RPMI7951 (cell line): ENCODE data around the gene MPZL2. TPM values are rescaled to one million over a fixed set of nuclear protein-coding genes. Genes with fewer than 3 reads are reported as not detected.
"Not testable (repeated sequence)": the region's sequence is repeated elsewhere in the genome, so short reads cannot be mapped to it uniquely, and the experiment has no call there.

ENCODE experiments used
- DNase-seq: peaks from one replicate; pipeline ENCODE4 v3.0.0-alpha.2; 2012; ENCODE audit warnings: low read depth
- total RNA-seq: library from RNA; depleted of rRNA; stranded (reverse); fragments of >200 nt; shearing (Covaris generic); gene quantifications from 2 replicates; pipeline ENCODE4 v1.2.3, GENCODE V29; 2014; rRNA removed

Gene MPZL2
- total RNA-seq, result 0.72 TPM in 1 of 2 replicates, not detected in the other

DNA sequence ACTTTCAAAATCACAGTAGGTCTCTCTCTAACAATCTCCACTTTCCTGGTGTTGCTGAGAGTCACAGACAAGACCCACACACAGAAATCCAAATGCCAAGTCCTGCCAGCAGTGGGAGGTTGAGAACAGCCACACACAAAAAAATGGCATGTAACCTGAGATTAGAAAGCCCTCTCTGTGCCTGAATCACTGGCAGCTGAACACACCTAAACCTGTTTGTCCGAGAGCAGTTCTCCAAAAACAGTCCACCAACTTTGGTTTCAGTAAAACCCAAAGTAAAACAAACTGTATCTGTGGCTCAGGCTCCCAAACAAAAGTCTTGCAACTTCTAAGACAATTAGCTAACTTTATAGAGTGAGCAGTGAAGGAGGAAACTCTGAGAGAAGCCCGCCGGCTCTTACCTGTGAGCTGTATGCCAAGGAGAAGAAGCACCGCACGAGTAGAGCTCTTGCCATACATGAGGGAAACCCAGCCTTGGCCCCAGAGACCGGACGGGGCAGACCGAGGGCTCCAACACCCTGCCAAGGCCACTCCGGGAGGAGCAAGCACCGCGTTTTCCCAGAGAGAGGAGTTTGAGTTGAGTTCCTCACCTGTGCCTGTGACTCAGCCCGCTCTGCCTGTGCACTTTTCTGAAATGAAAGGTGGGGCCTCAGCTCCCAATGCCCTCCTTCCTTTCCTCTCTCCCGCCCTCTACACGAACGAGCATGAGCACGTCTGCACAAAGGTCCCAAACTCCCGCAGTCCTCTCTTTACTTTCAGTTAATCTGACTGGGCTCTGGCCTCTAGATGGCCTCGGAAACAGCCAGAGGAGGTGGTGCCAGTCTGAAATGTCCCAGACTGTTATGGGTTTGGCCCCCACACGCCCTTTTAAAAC, at the start of gene MPZL2:
Gene MPZL2 (minus strand): TSS at position 603 of the 874 bp plus-strand sequence. CDS start 144 bp downstream, at position 459.
- DNase-seq, result peak; percentile 25

DNA sequence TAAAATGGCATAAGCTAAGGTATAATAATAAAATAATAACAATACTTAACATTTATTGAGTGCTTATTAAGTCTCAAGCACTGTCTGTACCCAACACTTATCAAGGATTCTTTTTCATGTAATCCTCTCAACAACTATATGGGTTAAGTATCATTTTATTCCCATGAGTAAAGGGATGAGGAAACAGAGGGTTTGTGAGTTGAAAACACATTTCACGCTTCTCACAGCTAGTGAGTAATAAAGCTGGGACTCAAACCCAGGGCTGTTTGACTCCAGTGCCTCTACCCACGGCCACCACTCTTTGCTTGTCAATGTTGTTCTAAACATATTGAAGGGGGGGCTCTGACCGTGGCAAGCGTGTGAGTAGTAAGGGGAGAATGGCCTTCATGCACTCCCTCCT, 49.1 kb upstream of the MPZL2 start:
- DNase-seq, result no peak

DNA sequence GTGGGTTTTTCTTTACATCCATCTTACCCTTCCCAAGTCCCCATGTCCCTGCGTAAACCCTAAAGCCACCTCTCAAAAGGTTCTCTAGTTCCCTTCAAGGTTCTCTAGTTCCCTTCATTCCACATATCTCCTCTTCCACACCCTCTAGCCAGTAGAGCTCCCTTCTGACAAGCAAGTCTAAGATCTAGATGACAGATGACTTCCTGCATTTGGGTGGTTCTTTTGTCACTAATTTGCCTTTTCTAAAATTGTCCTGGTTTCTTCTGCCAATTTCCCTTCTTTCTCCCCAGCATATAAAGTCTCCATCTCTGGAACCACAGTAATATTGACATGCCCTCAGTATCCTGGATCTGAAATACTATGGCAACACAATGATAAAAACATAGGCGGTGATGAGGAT, 48.2 kb upstream of the MPZL2 start:
- no peak for DNase-seq

DNA sequence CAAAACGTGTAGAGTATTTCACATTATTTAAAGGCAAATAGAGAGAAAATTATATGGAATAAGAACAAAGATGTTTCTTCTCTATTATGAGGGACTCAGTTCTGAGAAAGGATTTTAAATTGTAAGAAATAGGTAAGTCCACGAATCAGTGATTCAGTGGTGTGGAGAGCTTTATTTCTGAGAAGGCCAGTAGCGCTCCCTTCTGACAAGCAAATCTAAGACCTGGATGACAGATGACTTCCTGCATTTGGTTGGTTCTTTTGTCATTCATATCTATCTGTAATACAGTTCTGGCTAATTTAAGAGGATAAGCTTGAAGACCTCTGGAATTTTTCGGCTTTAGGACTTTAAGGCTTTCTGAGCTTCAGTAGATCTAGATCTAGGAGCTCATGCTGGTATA, 47.4 kb upstream of the MPZL2 start:
- DNase-seq, result no peak

DNA sequence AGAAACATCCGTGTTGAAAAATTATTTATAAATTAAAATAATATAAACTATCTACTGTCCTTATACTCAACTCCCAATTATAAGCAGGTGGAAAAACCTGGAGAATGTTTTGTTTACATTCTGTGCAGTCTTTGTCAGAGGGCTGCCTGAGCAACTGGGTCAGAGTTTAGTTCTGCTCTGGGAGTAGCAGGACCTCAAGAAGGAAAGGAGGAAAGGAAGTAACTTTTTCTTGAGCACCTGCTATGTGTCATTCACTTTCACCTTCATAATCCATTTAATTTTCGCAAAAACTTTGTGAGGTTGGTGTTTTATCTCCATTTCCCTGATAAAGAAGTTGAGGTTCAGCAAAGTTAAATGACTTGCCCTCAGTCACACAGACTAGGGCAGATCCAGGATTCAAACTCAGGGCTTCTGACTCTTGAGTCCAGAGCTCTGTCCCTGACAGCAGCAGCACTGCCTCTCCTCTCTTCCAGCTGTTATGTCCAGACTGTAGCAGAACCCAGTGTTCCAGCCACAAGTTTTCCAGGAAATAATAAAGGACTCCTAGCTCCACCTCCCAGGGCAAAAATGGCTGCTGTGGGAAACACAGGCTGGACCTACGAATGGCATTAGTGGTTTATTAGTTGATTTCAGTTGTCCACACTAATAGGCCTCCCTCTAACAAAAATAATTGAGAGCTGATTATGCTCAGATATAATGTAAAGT, 46.8 kb upstream of the MPZL2 start:
- no peak for DNase-seq

DNA sequence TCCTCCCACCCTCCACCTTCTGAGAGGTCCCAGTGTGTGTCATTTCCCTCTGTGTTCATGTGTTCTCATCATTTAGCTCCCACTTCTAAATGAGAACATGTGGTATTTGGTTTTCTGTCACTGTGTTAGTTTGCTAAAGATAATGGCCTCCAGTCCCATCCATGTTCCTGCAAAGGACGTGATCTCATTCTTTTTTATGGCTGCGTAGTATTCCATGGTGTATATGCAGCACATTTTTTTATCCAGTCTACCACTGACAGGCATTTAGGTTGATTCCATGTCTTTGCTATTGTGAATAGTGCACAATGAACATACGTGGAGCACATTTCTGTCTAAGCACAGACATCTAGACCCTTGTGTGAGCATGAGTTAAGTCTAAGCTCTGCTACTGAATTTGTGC, 46.2 kb upstream of the MPZL2 start:
- DNase-seq, result no peak

DNA sequence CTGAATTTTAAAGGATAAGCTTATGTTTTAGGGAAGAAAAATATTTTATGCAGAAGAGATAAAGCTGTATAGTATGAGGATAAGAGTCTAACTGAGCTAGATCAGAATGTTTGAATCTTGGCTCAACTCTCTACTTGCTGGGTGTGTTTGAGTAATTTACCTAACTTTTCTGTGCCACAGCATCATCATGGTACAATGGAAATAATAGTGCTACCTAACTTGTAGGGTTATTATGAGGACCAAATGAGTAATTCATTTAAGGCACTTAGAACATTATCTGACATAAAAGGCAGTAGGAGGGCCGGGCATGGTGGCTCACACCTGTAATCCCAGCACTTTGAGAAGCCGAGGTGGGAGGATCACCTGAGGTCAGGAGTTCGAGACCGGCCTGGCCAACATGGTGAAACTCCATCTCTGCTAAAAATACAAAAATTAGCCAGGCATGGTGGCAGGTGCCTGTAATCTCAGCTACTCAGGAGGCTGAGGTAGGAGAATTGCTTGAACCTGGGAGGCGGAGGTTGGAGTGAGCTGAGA, 45.0 kb upstream of the MPZL2 start:
- DNase-seq, result not testable (repeated sequence)

DNA sequence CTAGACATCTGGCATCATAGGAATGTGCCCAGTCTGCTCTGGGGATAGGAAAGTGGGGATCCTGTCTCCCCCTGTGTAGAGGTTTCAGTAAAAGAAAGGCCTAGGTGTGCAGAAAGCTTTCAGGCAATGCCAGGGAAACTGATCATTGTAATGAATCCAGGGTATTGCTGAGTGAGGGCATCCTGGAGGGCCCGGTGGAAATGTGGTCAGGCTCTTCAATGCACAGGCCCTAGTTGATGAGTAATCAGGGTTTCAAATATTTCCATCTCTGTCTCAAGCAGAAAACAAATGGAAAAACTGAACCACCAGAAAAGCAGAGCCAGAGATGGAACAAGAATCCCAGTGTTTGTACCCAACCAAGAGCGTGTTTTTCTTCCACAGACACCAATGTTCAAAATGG, 42.5 kb upstream of the MPZL2 start:
- DNase-seq, result peak; percentile 47

DNA sequence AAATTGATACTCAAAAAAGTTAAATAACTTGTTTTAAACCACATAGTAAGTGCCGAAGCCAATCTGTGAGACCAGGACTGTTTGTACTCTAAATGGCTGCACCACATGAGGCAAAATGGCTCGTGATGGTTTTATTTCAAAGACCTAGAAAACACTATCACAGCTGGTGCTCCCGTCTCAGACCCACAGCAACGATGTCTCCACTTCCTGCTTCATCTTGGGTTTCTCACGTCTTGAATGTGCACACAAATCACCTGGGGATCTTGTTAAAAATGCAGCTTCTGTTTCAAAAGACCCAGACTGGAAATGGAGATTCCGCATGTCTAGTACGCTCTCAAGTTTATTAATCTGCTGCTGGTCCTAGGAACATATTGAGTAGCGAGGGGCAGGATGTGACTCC, 41.6 kb upstream of the MPZL2 start:
- no peak for DNase-seq

DNA sequence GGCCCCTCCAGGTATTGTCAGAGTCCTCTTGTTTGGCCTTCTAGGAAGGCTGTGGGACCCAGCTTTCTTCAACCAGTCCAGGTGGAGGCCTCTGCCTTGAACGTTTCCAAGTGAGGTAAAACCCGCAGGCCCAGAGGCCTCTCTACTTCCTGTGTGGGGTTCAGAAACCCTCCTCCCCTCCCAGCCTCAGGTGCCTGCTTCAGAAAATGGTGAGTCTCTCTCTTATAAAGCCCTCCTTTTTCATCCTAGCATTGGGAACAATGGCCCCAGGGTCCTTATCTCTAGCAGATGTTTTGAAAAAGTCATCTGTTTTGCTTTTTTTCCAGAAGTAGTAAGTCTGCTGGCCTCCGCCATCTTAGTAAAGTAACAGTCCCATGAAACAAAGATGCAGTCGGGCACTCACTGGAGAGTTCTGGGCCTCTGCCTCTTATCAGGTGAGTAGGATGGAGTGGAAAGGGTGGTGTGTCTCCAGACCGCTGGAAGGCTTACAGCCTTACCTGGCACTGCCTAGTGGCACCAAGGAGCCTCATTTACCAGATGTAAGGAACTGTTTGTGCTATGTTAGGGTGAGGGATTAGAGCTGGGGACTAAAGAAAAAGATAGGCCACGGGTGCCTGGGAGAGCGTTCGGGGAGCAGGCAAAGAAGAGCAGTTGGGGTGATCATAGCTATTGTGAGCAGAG, 40.6 kb upstream of the MPZL2 start, which contains the start of gene CD3E:
Gene CD3E (plus strand): TSS at position 163 of the 681 bp plus-strand sequence. CDS start 223 bp downstream, at position 386.
- no peak for DNase-seq

DNA sequence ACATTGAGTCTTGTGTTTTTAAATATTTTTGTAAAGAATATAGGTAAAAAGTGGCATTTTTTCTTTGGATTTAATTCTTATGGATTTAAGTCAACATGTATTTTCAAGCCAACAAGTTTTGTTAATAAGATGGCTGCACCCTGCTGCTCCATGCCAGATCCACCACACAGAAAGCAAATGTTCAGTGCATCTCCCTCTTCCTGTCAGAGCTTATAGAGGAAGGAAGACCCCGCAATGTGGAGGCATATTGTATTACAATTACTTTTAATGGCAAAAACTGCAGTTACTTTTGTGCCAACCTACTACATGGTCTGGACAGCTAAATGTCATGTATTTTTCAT, 40.1 kb upstream of the MPZL2 start:
- DNase-seq, result no peak

DNA sequence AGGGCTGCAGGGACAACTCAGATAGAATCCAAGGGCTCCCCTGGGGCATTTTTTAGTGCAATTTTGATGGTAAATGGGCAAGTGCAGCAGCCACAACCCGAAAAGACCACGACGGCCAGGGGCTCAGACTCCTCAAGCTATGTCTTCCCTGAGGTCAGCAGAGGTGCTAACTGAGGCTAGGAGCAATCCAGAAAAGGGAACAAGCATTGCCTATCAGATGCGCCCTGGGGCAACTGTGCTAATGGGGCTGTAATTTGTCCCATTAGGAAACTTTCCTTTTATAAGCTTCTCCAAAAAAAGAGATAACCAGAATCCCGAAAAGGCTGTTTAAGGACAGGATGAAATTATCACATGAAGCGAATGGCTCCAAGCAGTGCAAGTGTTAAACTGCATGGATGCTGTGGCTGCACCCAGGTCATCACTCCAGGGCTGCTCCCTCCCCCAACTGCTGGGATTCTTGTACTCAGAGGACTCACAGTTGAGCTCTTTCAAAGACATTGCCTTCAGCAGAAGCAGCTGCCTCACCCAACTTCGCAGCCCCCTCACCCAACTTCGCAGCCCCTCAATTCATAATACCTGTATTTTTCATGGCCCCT, 37.6 kb upstream of the MPZL2 start:
- no peak for DNase-seq

DNA sequence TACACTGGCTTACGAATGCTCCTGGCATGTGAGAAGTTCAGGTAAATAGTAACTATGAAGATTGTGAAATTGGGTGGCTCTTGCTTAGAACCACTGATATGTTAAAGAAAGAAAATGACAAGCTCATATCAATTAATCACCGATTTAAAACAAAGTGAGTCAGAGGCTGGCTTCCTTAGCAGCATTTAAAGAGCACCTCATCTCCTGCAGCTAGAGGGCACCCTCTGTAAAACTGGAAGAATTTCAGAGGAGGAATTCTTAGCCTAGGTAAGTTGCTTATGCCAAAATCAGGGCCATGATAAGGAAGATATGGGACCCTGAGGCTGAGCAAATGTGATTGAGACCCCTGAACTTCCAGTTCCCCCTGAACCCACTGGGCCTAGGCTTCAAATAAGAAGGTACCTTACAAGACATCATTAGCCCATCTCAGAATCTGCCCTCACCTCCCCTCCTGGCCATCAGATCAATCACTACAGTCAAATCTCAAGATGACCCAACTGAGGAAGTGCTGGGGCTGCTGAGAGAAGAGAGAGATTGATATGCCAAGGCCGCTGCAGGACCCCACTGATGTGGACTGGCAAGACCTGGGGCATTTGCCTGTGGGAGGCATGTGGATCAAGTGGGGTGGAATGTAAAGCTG, 31.8 kb upstream of the MPZL2 start:
- DNase-seq, result peak; percentile 45

DNA sequence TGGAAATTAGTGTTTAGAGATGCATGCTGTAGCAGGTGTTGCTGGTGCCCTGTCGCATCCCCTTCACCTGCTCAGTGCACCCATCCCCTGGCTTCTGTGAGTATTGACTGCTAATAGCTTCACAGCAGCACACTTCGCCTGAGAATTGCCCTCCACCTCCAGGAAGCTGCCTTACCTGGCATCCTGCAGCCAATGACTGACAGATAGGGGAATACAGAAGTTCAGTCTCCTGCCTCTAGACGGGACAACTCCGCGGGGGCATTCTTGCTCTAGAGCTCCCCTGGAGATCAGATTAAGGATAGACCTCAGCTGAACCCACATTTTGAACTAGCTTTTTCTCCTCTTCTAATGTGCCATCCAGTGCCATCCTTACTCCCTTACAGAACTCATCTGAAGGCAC, 31.1 kb upstream of the MPZL2 start:
- DNase-seq, result no peak

DNA sequence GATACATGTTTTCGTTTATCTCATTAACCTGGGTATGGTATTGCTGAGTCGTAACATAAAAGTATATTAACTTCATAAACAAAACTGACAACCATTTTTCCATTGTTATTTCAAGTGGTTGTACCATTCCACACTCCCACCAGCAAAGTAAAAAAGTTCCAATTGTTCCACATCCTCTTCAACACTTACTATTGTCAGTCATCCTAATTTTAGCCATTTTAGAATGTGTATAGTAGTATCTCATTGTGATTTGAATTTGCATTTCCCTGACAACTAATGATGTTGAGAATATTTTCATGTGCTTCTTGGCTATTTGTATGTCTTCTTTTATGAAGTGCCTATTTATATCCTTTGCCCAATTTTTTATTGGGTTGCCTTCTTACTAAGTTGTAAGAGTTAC, 30.0 kb upstream of the MPZL2 start:
- DNase-seq, result no peak

DNA sequence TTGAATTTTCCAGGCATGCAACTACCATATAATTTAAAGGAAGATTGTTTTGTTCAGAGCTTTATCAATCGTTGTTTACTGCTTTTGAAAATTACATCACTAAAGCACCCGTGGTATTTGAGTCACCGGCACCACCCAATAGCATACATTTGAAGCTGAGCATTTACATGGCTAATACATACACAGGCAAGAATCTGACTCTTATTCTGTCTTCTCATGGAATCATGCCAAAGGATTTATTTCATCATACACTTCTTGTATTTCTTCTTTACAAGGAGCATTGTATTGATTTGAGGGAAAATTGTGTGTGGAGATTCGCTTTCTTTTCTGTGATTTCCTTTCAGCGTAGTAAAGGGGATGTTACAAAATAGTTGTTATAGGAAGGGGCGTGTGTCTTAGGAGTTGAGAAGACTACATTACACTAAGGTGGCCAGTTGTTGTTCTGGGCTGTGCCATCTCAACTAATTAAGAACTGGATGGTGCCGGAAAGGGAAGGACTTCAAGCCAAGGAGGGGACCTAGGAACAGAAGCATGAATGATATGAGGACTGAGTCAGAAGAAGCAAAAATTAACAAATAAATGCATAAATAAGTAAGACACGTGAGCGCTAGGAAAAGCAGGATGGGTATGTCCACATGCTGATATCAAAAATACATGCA, 27.5 kb upstream of the MPZL2 start:
- DNase-seq, result no peak

DNA sequence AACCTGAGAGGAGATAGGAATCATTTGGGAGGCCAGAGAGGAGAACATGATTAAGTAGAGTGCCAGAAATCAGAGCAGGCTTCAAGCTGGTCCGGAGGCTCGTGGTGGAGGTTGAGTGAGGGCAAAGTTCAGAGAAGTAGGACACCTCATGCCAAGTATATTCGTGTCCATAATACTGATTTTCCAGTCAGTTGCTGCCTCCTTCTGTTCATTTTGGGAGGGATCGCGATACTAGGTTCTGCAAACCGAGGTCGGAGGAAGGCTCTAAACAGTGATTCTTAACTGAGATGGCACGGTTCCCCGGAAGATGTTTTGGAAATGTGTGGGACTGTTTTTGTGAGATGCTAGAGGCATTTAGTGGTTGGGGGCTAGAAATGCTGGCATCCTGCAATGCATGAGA, 26.8 kb upstream of the MPZL2 start:
- peak; percentile 24 for DNase-seq

DNA sequence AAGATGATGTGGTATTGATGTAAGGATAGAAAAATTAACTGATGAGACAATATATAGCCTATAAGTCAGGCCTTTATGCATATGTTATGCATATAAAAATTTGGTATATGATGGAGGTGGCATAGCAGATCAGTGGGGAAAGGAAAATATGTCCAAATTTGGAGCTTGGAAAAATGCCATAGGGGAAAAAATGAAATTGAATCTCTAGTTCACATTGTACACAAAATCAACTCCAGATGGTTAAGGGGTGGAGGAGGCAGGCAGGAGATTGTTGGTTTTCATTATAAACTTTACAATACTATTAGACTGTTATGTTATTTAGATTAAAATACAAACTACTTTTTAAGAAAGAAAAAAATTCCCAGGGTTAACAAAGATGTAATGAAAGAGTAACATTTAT, 25.3 kb upstream of the MPZL2 start:
- no peak for DNase-seq

DNA sequence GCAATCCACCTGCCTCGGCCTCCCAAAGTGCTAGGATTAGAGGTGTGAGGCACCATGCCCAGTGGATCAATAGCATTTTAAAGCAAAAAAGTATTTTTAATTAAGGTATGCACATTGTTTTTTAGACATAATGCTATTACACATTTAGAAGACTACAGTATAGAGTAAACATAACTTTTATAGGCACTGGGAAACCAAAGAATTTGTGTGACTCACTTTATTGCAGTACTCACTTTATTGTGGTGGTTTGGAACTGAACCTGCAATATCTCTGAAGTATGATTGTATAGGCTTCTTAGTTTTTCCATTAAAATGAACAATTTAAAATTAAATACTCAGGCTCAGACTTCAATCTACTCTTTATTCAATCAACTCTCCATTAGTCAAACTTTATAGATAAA, 22.9 kb upstream of the MPZL2 start:
- peak; percentile 34 for DNase-seq

DNA sequence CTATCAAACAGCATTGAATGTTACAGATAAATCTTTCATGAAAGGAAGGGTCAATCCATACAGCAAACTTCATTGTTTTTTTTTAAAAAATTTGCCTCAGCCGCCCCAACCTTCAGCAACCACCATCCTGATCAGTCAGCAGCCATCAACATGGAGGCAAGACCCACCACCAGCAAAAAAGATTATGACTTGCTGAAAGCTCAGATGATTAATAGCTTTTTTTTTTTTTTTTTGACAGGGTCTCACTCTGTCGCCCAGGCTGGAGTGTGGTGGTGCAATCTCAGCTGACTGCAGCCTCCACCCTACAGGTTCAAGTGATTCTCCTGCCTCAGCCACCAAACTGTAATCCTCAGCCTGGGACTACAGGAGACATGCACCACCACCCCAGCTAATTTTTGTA, 22.4 kb upstream of the MPZL2 start:
- DNase-seq, result no peak
